CMK (cell line): ENCODE data around the gene TRIM6.
"Not testable (repeated sequence)": the region's sequence is repeated elsewhere in the genome, so short reads cannot be mapped to it uniquely, and the experiment has no call there.

Experiments
- DNase-seq: peaks from one replicate; pipeline ENCODE4 v3.0.0-alpha.2; 2010; ENCODE audit warnings: low read depth

Gene TRIM6

GRCh38 chr11:5596607-5597201 lies at the start of gene TRIM6:
TRIM6 (plus strand) TSS chr11:5596637; CDS start chr11:5596898, 261 bp downstream.
- DNase-seq, result peak; percentile 78

- DNase-seq, result no peak
Observed at GRCh38 chr11:5547982-5548381, 48.5 kb upstream of the TRIM6 start.

- DNase-seq, result no peak
Observed at GRCh38 chr11:5548440-5548839, 48.0 kb upstream of the TRIM6 start, which contains the start of gene OR52H1. OR52H1 (minus strand) TSS chr11:5548540; CDS start chr11:5545505, 3,035 bp downstream.

GRCh38 chr11:5550440-5551095 lies 45.9 kb upstream of the TRIM6 start:
- no peak for DNase-seq

- DNase-seq, result no peak
Observed at GRCh38 chr11:5553343-5553742, 43.1 kb upstream of the TRIM6 start.

- no peak for DNase-seq
Observed at GRCh38 chr11:5556596-5557188, 39.7 kb upstream of the TRIM6 start.

GRCh38 chr11:5557751-5558150 lies 38.7 kb upstream of the TRIM6 start:
- DNase-seq, result no peak

- no peak for DNase-seq
Observed at GRCh38 chr11:5564259-5565019, 32.0 kb upstream of the TRIM6 start.

- no peak for DNase-seq
Observed at GRCh38 chr11:5574654-5575053, 21.8 kb upstream of the TRIM6 start.

- DNase-seq, result no peak
Observed at GRCh38 chr11:5575152-5575551, 21.3 kb upstream of the TRIM6 start.

GRCh38 chr11:5577101-5577500 lies 19.3 kb upstream of the TRIM6 start:
- DNase-seq, result no peak

GRCh38 chr11:5580577-5580976 lies 15.9 kb upstream of the TRIM6 start, which contains the start of gene OR52B6:
OR52B6 (plus strand) TSS chr11:5580877; CDS start chr11:5580877, 0 bp downstream.
- no peak for DNase-seq

GRCh38 chr11:5581014-5581413 lies 15.4 kb upstream of the TRIM6 start:
- peak; percentile 87 for DNase-seq

GRCh38 chr11:5584458-5584857 lies 12.0 kb upstream of the TRIM6 start:
- DNase-seq, result not testable (repeated sequence)

GRCh38 chr11:5589906-5590305 lies 6.5 kb upstream of the TRIM6 start:
- DNase-seq, result not testable (repeated sequence)

GRCh38 chr11:5591613-5592012 lies 4.8 kb upstream of the TRIM6 start:
- DNase-seq, result no peak

- no peak for DNase-seq
Observed at GRCh38 chr11:5592615-5593014, 3.8 kb upstream of the TRIM6 start.

GRCh38 chr11:5593146-5593545 lies 3.3 kb upstream of the TRIM6 start:
- DNase-seq, result no peak

GRCh38 chr11:5597953-5598352 lies 1.5 kb downstream of the TRIM6 start:
- no peak for DNase-seq

- DNase-seq, result peak; percentile 62
Observed at GRCh38 chr11:5600374-5600851, 4.0 kb downstream of the TRIM6 start.

- DNase-seq, result not testable (repeated sequence)
Observed at GRCh38 chr11:5602791-5603190, 6.4 kb downstream of the TRIM6 start.

GRCh38 chr11:5603326-5603725 lies 6.9 kb downstream of the TRIM6 start:
- no peak for DNase-seq
